Fibroblast of lung (primary cell): ENCODE measurements around the gene MRPL24.

Source experiments
- EZH2 ChIP-seq: IDR thresholded peaks from 2 replicates; pipeline ENCODE4 v1.5.1; 2012; ENCODE audit warnings: low read length, control low read depth, mild to moderate bottlenecking; ENCODE audit errors: missing control alignments
- TF ChIP-seq, protein P1 (sequence below), 2 donors: IDR thresholded peaks in 1 of 2; conservative IDR thresholded peaks in 1 of 2; 1 replicate in 1 of 2; 2 replicates in 1 of 2; pipeline ENCODE4 v1.5.1; 2011 to 2012; ENCODE audit warnings: low read length in 2 of 2, control low read depth in 1 of 2, inconsistent platforms in 1 of 2, low read depth in 1 of 2, mild to moderate bottlenecking in 1 of 2

DNA sequence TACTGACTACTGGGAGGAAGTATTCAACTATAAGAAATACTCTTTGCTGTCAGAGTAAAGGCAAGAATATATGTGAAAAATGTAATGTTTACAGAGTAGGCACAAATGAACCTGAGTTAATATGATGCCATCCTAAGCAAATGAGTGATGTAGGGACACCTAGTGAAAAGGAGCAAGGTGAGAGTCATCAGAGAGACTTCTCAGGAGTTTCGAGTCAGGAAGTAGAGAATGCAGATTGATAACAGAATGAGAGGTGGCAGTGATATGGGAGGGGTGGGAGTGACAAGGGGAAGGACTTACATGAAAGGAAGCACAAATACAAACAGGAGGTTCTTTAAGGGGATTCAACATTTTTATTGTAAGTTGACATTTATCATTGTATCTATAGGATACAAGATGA lies 36.7 kb upstream of the MRPL24 start:
- TF ChIP-seq, protein P1, sequence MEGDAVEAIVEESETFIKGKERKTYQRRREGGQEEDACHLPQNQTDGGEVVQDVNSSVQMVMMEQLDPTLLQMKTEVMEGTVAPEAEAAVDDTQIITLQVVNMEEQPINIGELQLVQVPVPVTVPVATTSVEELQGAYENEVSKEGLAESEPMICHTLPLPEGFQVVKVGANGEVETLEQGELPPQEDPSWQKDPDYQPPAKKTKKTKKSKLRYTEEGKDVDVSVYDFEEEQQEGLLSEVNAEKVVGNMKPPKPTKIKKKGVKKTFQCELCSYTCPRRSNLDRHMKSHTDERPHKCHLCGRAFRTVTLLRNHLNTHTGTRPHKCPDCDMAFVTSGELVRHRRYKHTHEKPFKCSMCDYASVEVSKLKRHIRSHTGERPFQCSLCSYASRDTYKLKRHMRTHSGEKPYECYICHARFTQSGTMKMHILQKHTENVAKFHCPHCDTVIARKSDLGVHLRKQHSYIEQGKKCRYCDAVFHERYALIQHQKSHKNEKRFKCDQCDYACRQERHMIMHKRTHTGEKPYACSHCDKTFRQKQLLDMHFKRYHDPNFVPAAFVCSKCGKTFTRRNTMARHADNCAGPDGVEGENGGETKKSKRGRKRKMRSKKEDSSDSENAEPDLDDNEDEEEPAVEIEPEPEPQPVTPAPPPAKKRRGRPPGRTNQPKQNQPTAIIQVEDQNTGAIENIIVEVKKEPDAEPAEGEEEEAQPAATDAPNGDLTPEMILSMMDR (conservative IDR thresholded peaks at IDR 0.05 in 1 of 2, IDR thresholded peaks at IDR 0.05 in 1 of 2; ENCODE audit: low read depth in 1 of 2, low read length in 2 of 2): no peak
- no peak for TF ChIP-seq EZH2
